Upper lobe of left lung (tissue), 4 donors: ENCODE results near the gene KCNMB1.

ENCODE experiments used
- EP300 ChIP-seq, 4 donors: sonication (generic); formaldehyde crosslinking; IDR thresholded peaks; one replicate each; pipeline ENCODE4 v1.5.1; 2017; ENCODE audit warnings: antibody characterized with exemption in 4 of 4, control low read depth in 2 of 4
- POLR2A ChIP-seq, 4 donors: fragments of 450-650 bp; IDR thresholded peaks; one replicate each; pipeline ENCODE4 v1.5.1; 2016 to 2017; ENCODE audit warnings: antibody characterized with exemption in 4 of 4, mild to moderate bottlenecking in 2 of 4
- POLR2AphosphoS5 ChIP-seq, 2 donors: sonication (generic); formaldehyde crosslinking; IDR thresholded peaks; one replicate each; pipeline ENCODE4 v1.5.1; 2017; ENCODE audit warnings: antibody characterized with exemption in 2 of 2
- TF ChIP-seq, protein P1 (sequence below), 6 experiments: fragments of 450-650 bp in 4 of 6; fragments of 200-600 bp in 2 of 6; sonication (generic) in 2 of 6; IDR thresholded peaks; one replicate each; pipeline ENCODE4 v1.5.1; 2016 to 2019; ENCODE audit warnings: antibody characterized with exemption in 6 of 6

DNA sequence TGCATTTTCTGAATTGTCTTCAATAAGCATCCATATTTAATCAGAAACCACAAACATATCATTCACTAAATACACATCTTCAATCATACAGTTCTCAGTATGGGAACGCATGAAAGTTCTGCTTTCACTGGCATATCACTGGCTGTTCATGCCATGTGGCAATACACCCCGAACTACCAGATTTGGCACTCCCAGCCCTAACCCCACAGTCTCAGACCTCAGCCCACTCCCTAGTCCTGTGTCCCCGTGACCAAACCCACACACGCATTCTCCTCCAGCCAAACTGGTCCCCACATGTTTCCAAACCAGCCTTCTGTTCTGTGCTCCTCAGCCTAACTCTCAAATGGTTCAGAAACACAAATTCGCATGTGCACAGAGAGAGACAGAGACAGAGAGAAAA is 20.6 kb downstream of the KCNMB1 start:
- no peak for TF ChIP-seq EP300 (IDR thresholded peaks at IDR 0.05)
- TF ChIP-seq POLR2A (IDR thresholded peaks at IDR 0.05) = no peak
- TF ChIP-seq, protein P1, sequence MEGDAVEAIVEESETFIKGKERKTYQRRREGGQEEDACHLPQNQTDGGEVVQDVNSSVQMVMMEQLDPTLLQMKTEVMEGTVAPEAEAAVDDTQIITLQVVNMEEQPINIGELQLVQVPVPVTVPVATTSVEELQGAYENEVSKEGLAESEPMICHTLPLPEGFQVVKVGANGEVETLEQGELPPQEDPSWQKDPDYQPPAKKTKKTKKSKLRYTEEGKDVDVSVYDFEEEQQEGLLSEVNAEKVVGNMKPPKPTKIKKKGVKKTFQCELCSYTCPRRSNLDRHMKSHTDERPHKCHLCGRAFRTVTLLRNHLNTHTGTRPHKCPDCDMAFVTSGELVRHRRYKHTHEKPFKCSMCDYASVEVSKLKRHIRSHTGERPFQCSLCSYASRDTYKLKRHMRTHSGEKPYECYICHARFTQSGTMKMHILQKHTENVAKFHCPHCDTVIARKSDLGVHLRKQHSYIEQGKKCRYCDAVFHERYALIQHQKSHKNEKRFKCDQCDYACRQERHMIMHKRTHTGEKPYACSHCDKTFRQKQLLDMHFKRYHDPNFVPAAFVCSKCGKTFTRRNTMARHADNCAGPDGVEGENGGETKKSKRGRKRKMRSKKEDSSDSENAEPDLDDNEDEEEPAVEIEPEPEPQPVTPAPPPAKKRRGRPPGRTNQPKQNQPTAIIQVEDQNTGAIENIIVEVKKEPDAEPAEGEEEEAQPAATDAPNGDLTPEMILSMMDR (IDR thresholded peaks at IDR 0.05) = no peak
- TF ChIP-seq POLR2AphosphoS5 (IDR thresholded peaks at IDR 0.05) = no peak
